Tibial nerve (tissue), 3 donors: ENCODE measurements around the gene KCNJ8.

Experiments used
- POLR2A ChIP-seq, 2 donors: fragments of 450-650 bp; IDR thresholded peaks; one replicate each; pipeline ENCODE4 v1.6.1; 2017; ENCODE audit warnings: antibody characterized with exemption in 2 of 2, mild to moderate bottlenecking in 2 of 2, moderate library complexity in 2 of 2
- TF ChIP-seq, protein P1 (sequence below), 5 experiments: fragments of 200-600 bp in 3 of 5; fragments of 450-650 bp in 2 of 5; sonication (generic) in 3 of 5; IDR thresholded peaks; one replicate each; pipeline ENCODE4 v1.5.1; 2016 to 2019; ENCODE audit warnings: antibody characterized with exemption in 5 of 5, mild to moderate bottlenecking in 3 of 5, moderate library complexity in 2 of 5

- TF ChIP-seq POLR2A (IDR thresholded peaks at IDR 0.05): no peak
- TF ChIP-seq, protein P1, sequence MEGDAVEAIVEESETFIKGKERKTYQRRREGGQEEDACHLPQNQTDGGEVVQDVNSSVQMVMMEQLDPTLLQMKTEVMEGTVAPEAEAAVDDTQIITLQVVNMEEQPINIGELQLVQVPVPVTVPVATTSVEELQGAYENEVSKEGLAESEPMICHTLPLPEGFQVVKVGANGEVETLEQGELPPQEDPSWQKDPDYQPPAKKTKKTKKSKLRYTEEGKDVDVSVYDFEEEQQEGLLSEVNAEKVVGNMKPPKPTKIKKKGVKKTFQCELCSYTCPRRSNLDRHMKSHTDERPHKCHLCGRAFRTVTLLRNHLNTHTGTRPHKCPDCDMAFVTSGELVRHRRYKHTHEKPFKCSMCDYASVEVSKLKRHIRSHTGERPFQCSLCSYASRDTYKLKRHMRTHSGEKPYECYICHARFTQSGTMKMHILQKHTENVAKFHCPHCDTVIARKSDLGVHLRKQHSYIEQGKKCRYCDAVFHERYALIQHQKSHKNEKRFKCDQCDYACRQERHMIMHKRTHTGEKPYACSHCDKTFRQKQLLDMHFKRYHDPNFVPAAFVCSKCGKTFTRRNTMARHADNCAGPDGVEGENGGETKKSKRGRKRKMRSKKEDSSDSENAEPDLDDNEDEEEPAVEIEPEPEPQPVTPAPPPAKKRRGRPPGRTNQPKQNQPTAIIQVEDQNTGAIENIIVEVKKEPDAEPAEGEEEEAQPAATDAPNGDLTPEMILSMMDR (IDR thresholded peaks at IDR 0.05): no peak
These were observed 56.1 kb downstream of the KCNJ8 start for GRCh38 chr12:21718403-21718802.
